H9 (cell line): ENCODE results near the gene MTERF4. TPM values are rescaled to one million over a fixed set of nuclear protein-coding genes. Genes with fewer than 3 reads are reported as not detected.

Source experiments
- DNase-seq: peaks from one replicate; pipeline ENCODE4 v3.0.0-alpha.2; 2017
- H2AFZ ChIP-seq: one replicate; pipeline ENCODE4 v1.6.1; 2013; ENCODE audit warnings: mild to moderate bottlenecking, low read length, control low read depth, moderate library complexity
- H2AK5ac ChIP-seq: 2 replicates; pipeline ENCODE4 v1.6.1; 2013; ENCODE audit warnings: low read length, control low read depth, mixed read lengths; ENCODE audit not compliant: insufficient read length
- H2BK120ac ChIP-seq: one replicate; pipeline ENCODE4 v1.6.1; 2013; ENCODE audit warnings: low read depth, mild to moderate bottlenecking, low read length, control low read depth, inconsistent platforms; ENCODE audit not compliant: poor library complexity, severe bottlenecking
- H2BK12ac ChIP-seq: 2 replicates; pipeline ENCODE4 v1.6.1; 2013; ENCODE audit warnings: low read length, control low read depth, mixed read lengths, low read depth; ENCODE audit not compliant: insufficient read length
- H2BK15ac ChIP-seq: 2 replicates; pipeline ENCODE4 v1.6.1; 2013; ENCODE audit warnings: low read depth, low read length, control low read depth
- H2BK20ac ChIP-seq: one replicate; pipeline ENCODE4 v1.6.1; 2013; ENCODE audit warnings: low read depth, mild to moderate bottlenecking, low read length, control low read depth, inconsistent platforms; ENCODE audit not compliant: poor library complexity, severe bottlenecking
- H2BK5ac ChIP-seq: 2 replicates; pipeline ENCODE4 v1.6.1; 2013; ENCODE audit warnings: low read length, control low read depth, mixed read lengths; ENCODE audit not compliant: insufficient read length
- H3K14ac ChIP-seq: 2 replicates; pipeline ENCODE4 v1.6.1; 2013; ENCODE audit warnings: low read length, control low read depth; ENCODE audit not compliant: insufficient read depth
- H3K18ac ChIP-seq: 2 replicates; pipeline ENCODE4 v1.6.1; 2013; ENCODE audit warnings: low read depth, mild to moderate bottlenecking, mixed read lengths, low read length, control low read depth; ENCODE audit not compliant: insufficient read length
- H3K23ac ChIP-seq: 2 replicates; pipeline ENCODE4 v1.6.1; 2013; ENCODE audit warnings: low read length, control low read depth, mixed read lengths, low read depth; ENCODE audit not compliant: insufficient read length
- H3K23me2 ChIP-seq: 2 replicates; pipeline ENCODE4 v1.6.1; 2013; ENCODE audit warnings: low read depth, mild to moderate bottlenecking, mixed read lengths, low read length, control low read depth; ENCODE audit not compliant: insufficient read length, poor library complexity, severe bottlenecking
- H3K27ac ChIP-seq: 2 replicates; pipeline ENCODE4 v1.5.1; 2013; ENCODE audit warnings: low read length, control low read depth, mixed read lengths, low read depth; ENCODE audit not compliant: insufficient read length
- H3K27me3 ChIP-seq: 2 replicates; pipeline ENCODE4 v1.6.1; 2013; ENCODE audit warnings: low read length, control low read depth, inconsistent platforms; ENCODE audit not compliant: insufficient read depth
- H3K4ac ChIP-seq: 2 replicates; pipeline ENCODE4 v1.6.1; 2013; ENCODE audit warnings: low read depth, mild to moderate bottlenecking, control low read depth, inconsistent platforms, low read length, moderate library complexity
- H3K4me1 ChIP-seq: 2 replicates; pipeline ENCODE4 v1.6.1; 2013; ENCODE audit warnings: low read length, control low read depth, inconsistent platforms; ENCODE audit not compliant: insufficient read depth
- H3K4me2 ChIP-seq: 2 replicates; pipeline ENCODE4 v1.6.1; 2013; ENCODE audit warnings: low read length, control low read depth, mixed read lengths; ENCODE audit not compliant: insufficient read length, insufficient read depth
- H3K56ac ChIP-seq: 2 replicates; pipeline ENCODE4 v1.6.1; 2013; ENCODE audit warnings: low read depth, mild to moderate bottlenecking, mixed read lengths, low read length, control low read depth; ENCODE audit not compliant: insufficient read length
- H3K79me1 ChIP-seq: 2 replicates; pipeline ENCODE4 v1.6.1; 2013; ENCODE audit warnings: low read depth, mild to moderate bottlenecking, moderate library complexity, low read length, control low read depth, inconsistent platforms; ENCODE audit not compliant: insufficient read depth, poor library complexity, severe bottlenecking
- H3K79me2 ChIP-seq: 2 replicates; pipeline ENCODE4 v1.6.1; 2013; ENCODE audit warnings: low read length, control low read depth, inconsistent platforms; ENCODE audit not compliant: insufficient read depth
- H3K9ac ChIP-seq: 2 replicates; pipeline ENCODE4 v1.6.1; 2013; ENCODE audit warnings: low read length, control low read depth, mixed read lengths; ENCODE audit not compliant: insufficient read length; ENCODE audit errors: extremely low read depth
- H3K9me3 ChIP-seq: one replicate; pipeline ENCODE4 v1.6.1; 2013; ENCODE audit warnings: low read depth, low read length, inconsistent platforms; ENCODE audit not compliant: control insufficient read depth
- H3T11ph ChIP-seq: one replicate; pipeline ENCODE4 v1.6.1; 2013; ENCODE audit warnings: mild to moderate bottlenecking, low read length, control low read depth, inconsistent platforms
- H4K20me1 ChIP-seq: one replicate; pipeline ENCODE4 v1.6.1; 2013; ENCODE audit not compliant: control insufficient read depth, insufficient read length, insufficient read depth
- H4K5ac ChIP-seq: 2 replicates; pipeline ENCODE4 v1.6.1; 2013; ENCODE audit warnings: low read depth, mild to moderate bottlenecking, mixed read lengths, low read length, control low read depth; ENCODE audit not compliant: insufficient read length
- H4K8ac ChIP-seq: replicated peaks from 2 replicates; pipeline ENCODE4 v1.6.1; 2013; ENCODE audit warnings: low read length, control low read depth, mixed read lengths, low read depth; ENCODE audit not compliant: insufficient read length
- H4K91ac ChIP-seq: 2 replicates; pipeline ENCODE4 v1.6.1; 2013; ENCODE audit warnings: low read depth, mild to moderate bottlenecking, moderate library complexity, mixed read lengths, low read length, control low read depth; ENCODE audit not compliant: insufficient read length
- H3K27ac Mint-ChIP-seq, 3 experiments: 2 replicates in 2 of 3; 3 replicates in 1 of 3; pipeline ENCODE4 v1.8.0; 2020 to 2021; ENCODE audit warnings: mixed read lengths in 3 of 3, mild to moderate bottlenecking in 1 of 3, moderate library complexity in 1 of 3
- H3K27me3 Mint-ChIP-seq: 2 replicates; pipeline ENCODE4 v1.8.0; 2021; ENCODE audit warnings: low read depth, mild to moderate bottlenecking, moderate library complexity, mixed read lengths
- H3K36me3 Mint-ChIP-seq, 3 experiments: 2 replicates in 2 of 3; 3 replicates in 1 of 3; pipeline ENCODE4 v1.8.0; 2020 to 2021; ENCODE audit warnings: low read depth in 3 of 3, mixed read lengths in 3 of 3; ENCODE audit not compliant: insufficient read depth in 1 of 3
- H3K4me1 Mint-ChIP-seq, 2 experiments: 2 replicates each; pipeline ENCODE4 v1.8.0; 2020; ENCODE audit warnings: mixed read lengths in 2 of 2
- H3K4me3 Mint-ChIP-seq, 2 experiments: 2 replicates in 1 of 2; 3 replicates in 1 of 2; pipeline ENCODE4 v1.8.0; 2020 to 2021; ENCODE audit warnings: mild to moderate bottlenecking in 2 of 2, mixed read lengths in 2 of 2, moderate library complexity in 1 of 2
- H3K9me3 Mint-ChIP-seq, 2 experiments: 2 replicates in 1 of 2; 3 replicates in 1 of 2; pipeline ENCODE4 v1.8.0; 2020; ENCODE audit warnings: mild to moderate bottlenecking in 2 of 2, mixed read lengths in 2 of 2, moderate library complexity in 1 of 2
- CTCF ChIP-seq: fragments of 200-600 bp; sonication (generic); conservative IDR thresholded peaks from 3 replicates; pipeline ENCODE4 v1.8.0; 2021; ENCODE audit warnings: antibody characterized with exemption, mild to moderate bottlenecking
- WGBS: extraction: QIAGEN DNeasy Blood & Tissue Kit; methylation state at CpG from one replicate; pipeline ENCODE4 v1.1.7; 2013; ENCODE audit warnings: missing lambda C conversion rate, low lambda C conversion rate, mixed read lengths; ENCODE audit not compliant: insufficient read length; ENCODE audit errors: extremely low coverage; 5-methylcytosine and 5-hydroxymethylcytosine counted together
- total RNA-seq: library from RNA; stranded (reverse); gene quantifications from 2 replicates; pipeline ENCODE4 v1.2.1, GENCODE V29; 2021

The MTERF4 gene
- total RNA-seq, 1 experiment from 2014 or later: 35.0 TPM

- H3K4me1 Mint-ChIP-seq: peaks cover 0 to 7% of the 10 kb centered on the region in 2 experiments; a peak in 2 of 4 replicates
- no peaks in the 10 kb centered on the region for H3K27me3 ChIP-seq
- no peak overlapping the region for H3K23ac ChIP-seq
- H3K27me3 Mint-ChIP-seq: no peaks in the 10 kb centered on the region; the same call in 1 of the 2 replicates
- no peak overlapping the region for H3K4ac ChIP-seq
- no peak overlapping the region for H3K27ac ChIP-seq
- H2BK5ac ChIP-seq: no peak overlapping the region
- no peak overlapping the region for H3T11ph ChIP-seq
- DNase-seq: peak; percentile 23
- H3K36me3 Mint-ChIP-seq: no peaks in the 10 kb centered on the region
- H2BK20ac ChIP-seq: no peak overlapping the region
- no peaks in the 10 kb centered on the region; a peak in 2 of 5 replicates for H3K9me3 Mint-ChIP-seq
- WGBS: no CpG with 5 or more reads among the region's 15 CpGs
- no peak overlapping the region for H3K4me3 Mint-ChIP-seq
- no peak overlapping the region for H2AK5ac ChIP-seq
- H3K56ac ChIP-seq: no peak overlapping the region
- H2BK15ac ChIP-seq: no peak overlapping the region
- H3K23me2 ChIP-seq: no peaks in the 10 kb centered on the region
- H3K79me2 ChIP-seq: no peaks in the 10 kb centered on the region
- no peak overlapping the region for H2BK120ac ChIP-seq
- H4K8ac ChIP-seq: no peak overlapping the region
- H3K79me1 ChIP-seq: no peaks in the 10 kb centered on the region
- H3K9me3 ChIP-seq: no peaks in the 10 kb centered on the region
- no peak overlapping the region for H4K5ac ChIP-seq
- no peak overlapping the region for H2BK12ac ChIP-seq
- no peaks in the 10 kb centered on the region for H3K4me1 ChIP-seq
- H3K27ac Mint-ChIP-seq: no peak overlapping the region
- TF ChIP-seq CTCF: no peak
- H3K4me2 ChIP-seq: no peak overlapping the region
- no peak overlapping the region for H3K9ac ChIP-seq
- no peak overlapping the region for H3K14ac ChIP-seq
- no peak overlapping the region for H4K91ac ChIP-seq
- H2AFZ ChIP-seq: no peak overlapping the region
- H3K18ac ChIP-seq: no peak overlapping the region
- H4K20me1 ChIP-seq: no peaks in the 10 kb centered on the region
Observed at GRCh38 chr2:241062389-241063092, 39.5 kb downstream of the MTERF4 start.
